Mesendoderm (in vitro differentiated cells): ENCODE data around the gene ZDHHC9.

ENCODE experiments used
- DNase-seq: peaks from one replicate; pipeline ENCODE4 v3.0.0; 2013
- H2AK5ac ChIP-seq: 2 replicates; pipeline ENCODE4 v1.6.1; 2013; ENCODE audit warnings: low read length, inconsistent platforms
- H2BK120ac ChIP-seq: 2 replicates; pipeline ENCODE4 v1.6.1; 2013; ENCODE audit warnings: low read depth, mild to moderate bottlenecking, low read length, moderate library complexity, mixed read lengths
- H2BK15ac ChIP-seq: replicated peaks from 2 replicates; pipeline ENCODE4 v1.6.1; 2013; ENCODE audit warnings: low read depth, mild to moderate bottlenecking, moderate library complexity
- H2BK5ac ChIP-seq: 2 replicates; pipeline ENCODE4 v1.6.1; 2013; ENCODE audit warnings: low read length, inconsistent platforms
- H3K18ac ChIP-seq: 2 replicates; pipeline ENCODE4 v1.6.1; 2013; ENCODE audit warnings: mild to moderate bottlenecking, low read length, mixed read lengths
- H3K23ac ChIP-seq: one replicate; pipeline ENCODE4 v1.6.1; 2013; ENCODE audit warnings: low read length
- H3K27ac ChIP-seq: 2 replicates; pipeline ENCODE4 v1.5.1; 2013; ENCODE audit warnings: low read depth, mild to moderate bottlenecking, inconsistent platforms, low read length, moderate library complexity
- H3K27me3 ChIP-seq: 2 replicates; pipeline ENCODE4 v1.6.1; 2013; ENCODE audit warnings: low read length, control low read depth, mild to moderate bottlenecking, inconsistent platforms; ENCODE audit not compliant: insufficient read depth, poor library complexity
- H3K36me3 ChIP-seq: 2 replicates; pipeline ENCODE4 v1.6.1; 2013; ENCODE audit warnings: low read length, inconsistent platforms; ENCODE audit not compliant: control insufficient read depth, insufficient read depth
- H3K4ac ChIP-seq: one replicate; pipeline ENCODE4 v1.6.1; 2013; ENCODE audit warnings: low read depth, mild to moderate bottlenecking, low read length, moderate library complexity
- H3K4me1 ChIP-seq: 2 replicates; pipeline ENCODE4 v1.6.1; 2013; ENCODE audit warnings: low read depth, low read length, inconsistent platforms; ENCODE audit not compliant: control insufficient read depth
- H3K4me2 ChIP-seq: 2 replicates; pipeline ENCODE4 v1.6.1; 2013; ENCODE audit warnings: low read length
- H3K4me3 ChIP-seq: 2 replicates; pipeline ENCODE4 v1.5.1; 2013; ENCODE audit warnings: mild to moderate bottlenecking, low read length
- H3K56ac ChIP-seq: one replicate; pipeline ENCODE4 v1.6.1; 2013; ENCODE audit warnings: low read length
- H3K79me1 ChIP-seq: 2 replicates; pipeline ENCODE4 v1.6.1; 2013; ENCODE audit warnings: low read length, inconsistent platforms
- H3K79me2 ChIP-seq: 2 replicates; pipeline ENCODE4 v1.6.1; 2013; ENCODE audit warnings: mild to moderate bottlenecking, low read length; ENCODE audit not compliant: control insufficient read depth, insufficient read depth
- H3K9ac ChIP-seq: 2 replicates; pipeline ENCODE4 v1.6.1; 2013; ENCODE audit warnings: low read length, inconsistent platforms
- H4K5ac ChIP-seq: one replicate; pipeline ENCODE4 v1.6.1; 2013; ENCODE audit warnings: low read length
- H4K8ac ChIP-seq: one replicate; pipeline ENCODE4 v1.6.1; 2013; ENCODE audit warnings: low read depth, mild to moderate bottlenecking, control low read depth, low read length, moderate library complexity
- WGBS: extraction: QIAGEN DNeasy Blood & Tissue Kit; methylation state at CpG from one replicate; pipeline ENCODE4 v1.1.7; 2013; ENCODE audit warnings: low lambda C conversion rate, missing lambda C conversion rate; ENCODE audit not compliant: insufficient coverage; ENCODE audit errors: extremely low coverage; 5-methylcytosine and 5-hydroxymethylcytosine counted together

Gene ZDHHC9

GRCh38 chrX:129779086-129779672 is 64.5 kb downstream of the ZDHHC9 start:
- H2BK5ac ChIP-seq, result no peak overlapping the region
- H3K4me2 ChIP-seq, result no peak overlapping the region
- H3K79me1 ChIP-seq, result no peaks in the 10 kb centered on the region

DNA sequence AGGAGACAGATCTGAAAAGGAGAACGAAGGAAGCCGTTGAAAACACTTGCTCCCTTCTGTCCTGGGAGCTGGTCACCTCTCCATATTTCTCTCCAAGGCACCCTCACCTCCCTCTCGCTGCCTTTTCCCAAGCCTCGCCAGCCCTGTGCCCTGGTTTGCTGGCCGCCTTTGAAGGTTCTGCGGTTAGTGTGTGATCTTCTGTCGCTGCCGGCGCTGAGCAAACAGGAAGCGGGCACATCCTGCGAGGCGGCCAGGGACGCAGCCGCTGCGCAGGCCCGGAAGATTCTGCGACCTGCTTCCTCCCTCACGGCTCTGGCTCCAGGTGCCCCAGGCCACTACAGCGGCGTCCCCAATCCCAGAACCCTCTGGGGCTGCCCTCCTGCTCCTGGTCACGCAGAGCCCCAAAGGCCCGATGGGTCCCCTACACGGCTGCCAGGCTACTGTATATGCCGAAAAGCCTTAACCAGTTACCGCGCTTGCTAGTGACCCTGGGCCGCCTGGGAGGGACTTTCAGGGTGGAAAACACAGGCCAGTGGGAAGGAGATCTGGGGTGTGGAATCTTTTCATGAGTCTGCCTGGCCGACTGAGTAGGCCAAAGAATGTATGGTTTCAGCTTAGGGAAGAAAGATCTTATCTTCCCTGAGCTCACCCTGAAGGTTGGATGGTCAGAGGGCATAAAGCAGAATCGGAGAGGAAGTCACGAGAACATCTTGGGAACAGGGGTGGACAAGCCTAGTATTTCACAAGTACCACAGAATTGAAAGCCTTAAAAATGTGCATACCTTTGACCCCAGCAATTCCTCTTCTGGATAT is 66.3 kb downstream of the ZDHHC9 start:
- Histone ChIP-seq H3K18ac (no peak overlapping the region), H3K4me3 (no peak overlapping the region), H3K4me1 (no peaks in the 10 kb centered on the region), H3K4me2 (no peak overlapping the region), H3K27me3 (no peaks in the 10 kb centered on the region), H3K56ac (no peak overlapping the region), H4K8ac (no peak overlapping the region), H3K36me3 (no peaks in the 10 kb centered on the region), H2BK15ac (no peak overlapping the region), H4K5ac (no peak overlapping the region), H3K27ac (no peak overlapping the region), H3K79me2 (no peaks in the 10 kb centered on the region), H3K9ac (no peak overlapping the region), H2BK120ac (no peak overlapping the region), H2BK5ac (no peak overlapping the region), H3K79me1 (no peaks in the 10 kb centered on the region), H3K4ac (no peak overlapping the region), H2AK5ac (no peak overlapping the region), H3K23ac (no peak overlapping the region)
- no CpG with 5 or more reads among the region's 30 CpGs for WGBS
- no peak for DNase-seq

More at GRCh38 chrX:129779086-129779672, 64.5 kb downstream of the ZDHHC9 start:
- Histone ChIP-seq H3K9ac (no peak overlapping the region), H2BK15ac (no peak overlapping the region), H3K36me3 (no peaks in the 10 kb centered on the region), H3K56ac (no peak overlapping the region), H2AK5ac (no peak overlapping the region), H3K27me3 (no peaks in the 10 kb centered on the region), H3K79me2 (no peaks in the 10 kb centered on the region), H3K4me1 (no peaks in the 10 kb centered on the region), H3K4me3 (no peak overlapping the region), H3K23ac (no peak overlapping the region), H2BK120ac (no peak overlapping the region), H4K5ac (no peak overlapping the region), H3K27ac (no peak overlapping the region), H3K4ac (no peak overlapping the region), H3K18ac (no peak overlapping the region), H4K8ac (no peak overlapping the region)
- WGBS, result no CpG with 5 or more reads among the region's 7 CpGs
- no peak for DNase-seq

GRCh38 chrX:129773649-129774458 is 69.8 kb downstream of the ZDHHC9 start:
- no peak for DNase-seq
- H2BK120ac ChIP-seq, result no peak overlapping the region
- no peaks in the 10 kb centered on the region for H3K79me2 ChIP-seq
- no peak overlapping the region for H4K8ac ChIP-seq
- no CpG with 5 or more reads among the region's 4 CpGs for WGBS
- H3K9ac ChIP-seq, result no peak overlapping the region
- H3K4me1 ChIP-seq, result no peaks in the 10 kb centered on the region
- no peaks in the 10 kb centered on the region for H3K79me1 ChIP-seq
- H2AK5ac ChIP-seq, result no peak overlapping the region
- no peak overlapping the region for H3K18ac ChIP-seq
- H3K56ac ChIP-seq, result no peak overlapping the region
- H4K5ac ChIP-seq, result no peak overlapping the region
- no peak overlapping the region for H2BK5ac ChIP-seq
- H3K23ac ChIP-seq, result no peak overlapping the region
- no peaks in the 10 kb centered on the region for H3K36me3 ChIP-seq
- no peak overlapping the region for H3K4me3 ChIP-seq
- H3K4ac ChIP-seq, result no peak overlapping the region
- H2BK15ac ChIP-seq, result no peak overlapping the region
- no peak overlapping the region for H3K4me2 ChIP-seq
- H3K27ac ChIP-seq, result no peak overlapping the region
- H3K27me3 ChIP-seq, result no peaks in the 10 kb centered on the region

DNA sequence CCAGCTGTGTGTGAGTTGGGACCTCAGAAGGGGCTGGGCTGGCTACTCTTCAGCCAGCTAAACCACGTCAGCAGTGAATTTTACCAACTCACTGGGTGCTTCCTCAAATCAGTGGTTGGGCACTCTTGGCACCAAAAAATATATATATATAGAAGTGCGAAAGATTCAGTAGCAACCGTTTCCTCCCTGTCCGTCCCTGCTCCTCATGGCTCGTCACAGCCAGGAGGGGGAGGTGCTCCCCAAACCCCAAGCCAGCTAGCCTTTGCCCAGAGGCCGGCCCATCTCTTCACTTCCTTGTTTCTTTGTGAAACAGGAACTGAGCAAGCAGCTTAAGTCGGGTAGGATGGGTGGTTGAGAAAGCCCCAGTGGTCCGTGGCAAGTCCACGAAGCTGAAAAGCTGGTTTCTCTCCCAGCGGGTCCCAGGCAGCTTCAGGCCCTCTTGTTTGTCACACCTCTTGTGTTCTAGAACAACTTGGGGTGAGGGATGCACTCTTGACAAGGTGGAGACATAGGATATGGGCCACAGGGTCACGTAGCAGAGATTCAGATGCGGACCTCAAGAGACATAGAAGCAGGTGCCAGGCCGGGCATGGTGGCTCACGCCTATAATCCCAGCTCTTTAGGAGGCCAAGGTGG is 70.8 kb downstream of the ZDHHC9 start:
- Histone ChIP-seq H3K27ac (no peak overlapping the region), H3K27me3 (no peaks in the 10 kb centered on the region), H3K9ac (no peak overlapping the region), H3K4ac (no peak overlapping the region), H2BK5ac (no peak overlapping the region), H3K56ac (no peak overlapping the region), H3K79me2 (no peaks in the 10 kb centered on the region), H3K4me1 (no peaks in the 10 kb centered on the region), H3K36me3 (no peaks in the 10 kb centered on the region), H4K5ac (no peak overlapping the region), H2AK5ac (no peak overlapping the region), H4K8ac (no peak overlapping the region), H3K79me1 (no peaks in the 10 kb centered on the region), H3K23ac (no peak overlapping the region), H3K18ac (no peak overlapping the region), H3K4me2 (no peak overlapping the region), H2BK120ac (no peak overlapping the region), H2BK15ac (no peak overlapping the region), H3K4me3 (no peak overlapping the region)
- WGBS, result no CpG with 5 or more reads among the region's 14 CpGs
- no peak for DNase-seq

GRCh38 chrX:129771266-129771995 is 72.3 kb downstream of the ZDHHC9 start:
- no peaks in the 10 kb centered on the region for H3K36me3 ChIP-seq
- H3K79me1 ChIP-seq, result no peaks in the 10 kb centered on the region
- no peak overlapping the region for H3K18ac ChIP-seq
- H3K4me2 ChIP-seq, result no peak overlapping the region
- no peaks in the 10 kb centered on the region for H3K4me1 ChIP-seq
- H2BK15ac ChIP-seq, result no peak overlapping the region
- no peak overlapping the region for H2BK120ac ChIP-seq
- H3K9ac ChIP-seq, result no peak overlapping the region
- no peak overlapping the region for H3K56ac ChIP-seq
- H3K27me3 ChIP-seq, result no peaks in the 10 kb centered on the region
- no peak for DNase-seq
- no peak overlapping the region for H3K27ac ChIP-seq
- no peak overlapping the region for H2AK5ac ChIP-seq
- H3K4ac ChIP-seq, result no peak overlapping the region
- H4K8ac ChIP-seq, result no peak overlapping the region
- no peak overlapping the region for H3K4me3 ChIP-seq
- H2BK5ac ChIP-seq, result no peak overlapping the region
- WGBS, result no CpG with 5 or more reads among the region's 14 CpGs
- no peak overlapping the region for H3K23ac ChIP-seq
- H3K79me2 ChIP-seq, result no peaks in the 10 kb centered on the region
- no peak overlapping the region for H4K5ac ChIP-seq
